Loucy (cell line): ENCODE data around the gene ZNF521.

Source experiments
- EZH2phosphoT487 ChIP-seq: fragments of 200-600 bp; IDR thresholded peaks from 2 replicates; pipeline ENCODE4 v1.6.1; 2018; ENCODE audit warnings: antibody characterized with exemption, mild to moderate bottlenecking, moderate library complexity, borderline replicate concordance
- TF ChIP-seq, protein P1 (sequence below): fragments of 200-600 bp; sonication (generic); conservative IDR thresholded peaks from 2 replicates; pipeline ENCODE4 v1.5.1; 2014; ENCODE audit warnings: mild to moderate bottlenecking, antibody characterized with exemption, low read length

DNA sequence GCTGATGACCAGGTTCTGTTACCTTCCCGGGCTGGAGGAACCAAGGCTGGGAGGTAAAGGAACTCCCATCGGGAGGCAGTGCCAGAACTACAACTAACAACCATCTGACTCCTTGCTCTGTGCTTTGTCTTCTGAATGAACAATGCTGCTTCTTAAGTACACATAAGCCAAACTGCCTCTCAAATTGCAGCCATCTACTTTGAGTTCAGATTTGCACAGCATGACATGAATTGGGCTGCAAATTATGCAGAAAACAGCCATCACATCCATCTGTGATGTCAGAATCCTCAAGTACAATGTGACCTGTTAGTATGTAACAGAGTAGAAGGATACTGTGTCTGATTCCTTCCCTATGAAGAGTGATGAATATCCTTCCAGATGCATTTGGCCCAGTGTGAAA is 290.6 kb downstream of the ZNF521 start:
- TF ChIP-seq, protein P1, sequence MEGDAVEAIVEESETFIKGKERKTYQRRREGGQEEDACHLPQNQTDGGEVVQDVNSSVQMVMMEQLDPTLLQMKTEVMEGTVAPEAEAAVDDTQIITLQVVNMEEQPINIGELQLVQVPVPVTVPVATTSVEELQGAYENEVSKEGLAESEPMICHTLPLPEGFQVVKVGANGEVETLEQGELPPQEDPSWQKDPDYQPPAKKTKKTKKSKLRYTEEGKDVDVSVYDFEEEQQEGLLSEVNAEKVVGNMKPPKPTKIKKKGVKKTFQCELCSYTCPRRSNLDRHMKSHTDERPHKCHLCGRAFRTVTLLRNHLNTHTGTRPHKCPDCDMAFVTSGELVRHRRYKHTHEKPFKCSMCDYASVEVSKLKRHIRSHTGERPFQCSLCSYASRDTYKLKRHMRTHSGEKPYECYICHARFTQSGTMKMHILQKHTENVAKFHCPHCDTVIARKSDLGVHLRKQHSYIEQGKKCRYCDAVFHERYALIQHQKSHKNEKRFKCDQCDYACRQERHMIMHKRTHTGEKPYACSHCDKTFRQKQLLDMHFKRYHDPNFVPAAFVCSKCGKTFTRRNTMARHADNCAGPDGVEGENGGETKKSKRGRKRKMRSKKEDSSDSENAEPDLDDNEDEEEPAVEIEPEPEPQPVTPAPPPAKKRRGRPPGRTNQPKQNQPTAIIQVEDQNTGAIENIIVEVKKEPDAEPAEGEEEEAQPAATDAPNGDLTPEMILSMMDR, result no peak
- TF ChIP-seq EZH2phosphoT487, result no peak
